ENCODE data around the gene ZNF79. TPM values are rescaled to one million over a fixed set of nuclear protein-coding genes. Genes with fewer than 3 reads are reported as not detected.

The ZNF79 gene
- 10.1 TPM for total RNA-seq

DNA sequence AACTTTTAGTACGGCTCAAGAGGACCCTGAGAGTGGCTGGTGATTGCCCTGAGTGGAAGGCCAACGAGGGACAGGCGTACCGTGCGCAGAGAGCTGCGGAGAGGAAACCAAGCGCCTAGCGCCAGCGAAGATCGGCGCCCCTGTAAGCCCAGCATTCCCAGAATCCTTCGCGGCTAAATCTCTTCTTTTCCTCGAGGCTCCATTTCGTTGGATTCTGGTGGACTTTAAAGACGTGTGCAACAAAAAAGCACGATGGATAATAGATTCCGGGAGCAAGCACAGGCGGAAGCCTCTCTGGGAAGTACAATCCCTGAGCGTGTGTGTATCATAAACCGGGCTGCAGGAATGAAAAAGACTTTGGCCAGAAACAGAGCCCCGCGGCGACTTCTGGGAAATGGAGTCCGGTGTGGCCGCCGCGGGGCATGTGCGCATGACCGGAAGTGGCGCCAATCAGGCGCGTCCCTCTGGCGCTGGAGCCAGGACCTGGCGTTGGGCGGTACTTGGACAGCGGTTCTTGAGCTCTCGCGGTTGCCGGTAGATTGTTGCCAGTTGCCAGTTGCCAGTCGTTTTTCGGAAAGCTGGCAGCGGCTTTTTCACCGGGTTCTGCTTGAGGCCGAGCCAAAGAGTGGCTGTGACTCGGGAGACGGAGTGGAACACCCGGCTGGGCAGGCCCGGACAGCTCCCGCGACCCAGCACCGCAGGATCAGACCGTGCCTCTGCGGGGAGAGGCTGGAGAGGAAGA is at the start of gene ZNF79:
TSS of gene ZNF79 (plus strand) at position 449 of the 742 bp plus-strand sequence. CDS start 406 bp downstream, outside the sequence.
- DNase-seq, result peak; percentile 96

DNA sequence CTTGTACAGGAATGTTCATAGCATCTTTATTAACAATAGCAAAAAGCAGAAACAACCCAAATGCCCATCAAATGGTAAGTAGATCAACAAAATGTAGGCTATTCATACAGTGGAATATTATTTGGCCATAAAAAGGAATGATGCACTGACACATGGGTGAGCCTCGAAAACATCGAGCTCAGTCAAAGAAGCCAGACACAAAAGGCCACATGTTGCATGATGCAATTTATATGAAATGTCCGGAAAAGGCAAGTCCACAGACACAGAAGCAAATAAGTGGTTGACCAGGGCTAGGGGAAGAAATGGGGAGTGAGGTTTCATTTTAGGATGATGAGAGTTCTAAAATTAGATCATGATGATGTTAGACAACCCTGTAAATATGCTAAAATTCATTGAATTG is 43.7 kb upstream of the ZNF79 start:
- DNase-seq, result no peak

DNA sequence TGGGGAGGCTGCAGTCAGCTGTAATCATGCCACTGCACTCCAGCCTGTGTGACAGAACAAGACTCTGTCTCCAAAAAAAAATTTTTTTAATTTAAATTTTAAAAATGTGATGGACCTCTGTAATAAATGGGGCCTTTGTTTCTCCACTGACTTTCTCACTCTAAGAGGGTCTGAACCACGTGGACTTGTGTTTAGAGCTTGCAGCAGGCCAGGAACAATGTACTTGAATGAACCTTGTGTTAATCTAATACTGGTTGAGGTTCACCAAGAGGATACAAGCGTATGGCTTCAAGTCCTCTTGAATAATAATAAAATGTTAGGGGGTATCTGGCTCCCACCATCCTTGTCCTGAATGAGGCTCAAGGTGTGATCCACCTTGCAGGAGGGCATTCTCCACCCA is 41.6 kb upstream of the ZNF79 start:
- no peak for DNase-seq

DNA sequence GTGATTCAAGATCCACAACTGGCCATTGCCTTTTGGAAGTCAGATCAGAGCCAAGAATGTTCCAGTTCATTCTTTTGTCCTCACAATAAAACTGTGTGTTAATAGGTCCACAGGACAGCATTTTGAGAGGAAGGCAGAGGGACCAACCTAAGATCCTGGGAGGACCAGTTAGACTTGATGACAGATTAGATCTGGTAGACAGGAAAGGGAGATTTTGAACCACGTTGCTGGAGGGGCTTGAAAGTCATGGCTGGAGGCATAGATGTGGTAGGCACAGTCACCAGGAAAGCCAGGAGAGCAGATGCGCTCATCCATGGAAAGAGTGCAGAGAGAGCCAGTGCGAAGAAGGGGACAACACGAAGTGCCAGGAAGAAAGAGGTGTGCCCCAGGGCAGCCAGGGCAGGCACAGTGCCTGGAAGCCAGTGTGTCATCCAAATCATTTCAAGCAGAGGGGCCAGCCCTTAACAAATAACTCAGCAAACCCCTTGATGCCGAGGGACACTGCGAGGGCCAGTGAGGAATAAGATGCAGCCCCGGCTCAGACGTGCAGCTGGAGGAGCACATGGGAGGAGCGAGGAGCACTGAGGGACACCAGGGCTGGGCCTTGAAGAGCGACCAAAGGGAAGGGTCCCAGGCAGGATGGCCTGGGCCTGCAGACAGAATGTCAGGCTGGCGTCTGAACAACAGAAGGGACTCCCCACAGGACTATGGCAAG is 40.0 kb upstream of the ZNF79 start:
- no peak for DNase-seq

DNA sequence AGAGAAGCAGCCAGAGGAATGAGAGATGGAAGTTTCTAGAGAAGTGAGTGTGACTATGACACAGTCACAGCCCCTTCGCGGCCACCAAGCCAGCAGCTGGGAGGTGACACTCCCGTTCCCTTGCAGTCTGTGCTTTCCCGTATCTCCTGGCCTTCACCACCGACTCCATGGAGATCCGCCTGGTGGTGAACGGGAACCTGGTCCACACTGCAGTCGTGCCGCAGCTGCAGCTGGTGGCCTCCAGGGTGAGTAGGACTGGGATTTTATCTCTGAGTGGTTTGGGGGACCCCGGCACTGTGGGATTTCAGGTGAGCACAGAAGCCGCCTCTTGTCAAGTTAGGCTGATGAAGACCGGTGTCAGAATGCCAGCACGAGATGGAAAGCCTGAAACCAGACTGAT is 39.3 kb upstream of the ZNF79 start:
- DNase-seq, result no peak

DNA sequence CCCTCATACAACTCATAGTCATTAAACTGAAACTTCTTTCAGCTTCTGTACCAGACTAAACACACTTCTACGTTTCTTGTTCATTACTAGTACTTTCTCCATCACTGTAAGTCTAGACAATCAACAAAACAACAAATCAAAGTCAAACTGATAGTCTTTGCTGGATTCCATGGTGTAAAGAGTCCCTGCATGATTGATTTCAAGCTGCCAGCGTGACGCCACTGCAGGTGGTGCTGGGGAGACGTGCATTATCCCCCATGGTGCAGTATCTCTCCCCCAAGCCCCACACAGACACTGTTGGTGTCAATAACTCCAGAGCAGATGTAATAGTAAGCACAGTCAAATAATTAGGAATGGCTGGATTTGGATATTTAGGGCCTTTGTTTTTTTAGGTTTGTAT is 37.9 kb upstream of the ZNF79 start:
- DNase-seq, result no peak

DNA sequence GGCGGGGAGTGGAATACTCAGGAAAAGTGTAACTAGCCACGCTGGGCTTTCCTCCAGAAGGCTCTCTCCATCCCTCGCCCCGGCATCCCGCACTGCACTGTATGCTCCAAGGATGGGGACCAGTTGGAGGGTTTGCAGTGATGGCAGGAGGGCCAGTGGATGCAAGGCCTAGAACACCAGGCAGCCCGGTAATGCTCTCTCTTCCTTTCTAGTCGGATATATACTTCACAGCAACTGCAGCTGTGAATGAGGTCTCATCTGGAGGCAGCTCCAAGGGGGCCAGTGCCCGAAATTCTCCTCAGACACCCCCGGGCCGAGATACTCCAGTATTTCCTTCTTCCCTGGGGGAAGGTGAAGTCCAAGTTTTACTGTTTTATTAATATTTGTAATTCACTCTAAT is 37.2 kb upstream of the ZNF79 start:
- DNase-seq, result no peak

DNA sequence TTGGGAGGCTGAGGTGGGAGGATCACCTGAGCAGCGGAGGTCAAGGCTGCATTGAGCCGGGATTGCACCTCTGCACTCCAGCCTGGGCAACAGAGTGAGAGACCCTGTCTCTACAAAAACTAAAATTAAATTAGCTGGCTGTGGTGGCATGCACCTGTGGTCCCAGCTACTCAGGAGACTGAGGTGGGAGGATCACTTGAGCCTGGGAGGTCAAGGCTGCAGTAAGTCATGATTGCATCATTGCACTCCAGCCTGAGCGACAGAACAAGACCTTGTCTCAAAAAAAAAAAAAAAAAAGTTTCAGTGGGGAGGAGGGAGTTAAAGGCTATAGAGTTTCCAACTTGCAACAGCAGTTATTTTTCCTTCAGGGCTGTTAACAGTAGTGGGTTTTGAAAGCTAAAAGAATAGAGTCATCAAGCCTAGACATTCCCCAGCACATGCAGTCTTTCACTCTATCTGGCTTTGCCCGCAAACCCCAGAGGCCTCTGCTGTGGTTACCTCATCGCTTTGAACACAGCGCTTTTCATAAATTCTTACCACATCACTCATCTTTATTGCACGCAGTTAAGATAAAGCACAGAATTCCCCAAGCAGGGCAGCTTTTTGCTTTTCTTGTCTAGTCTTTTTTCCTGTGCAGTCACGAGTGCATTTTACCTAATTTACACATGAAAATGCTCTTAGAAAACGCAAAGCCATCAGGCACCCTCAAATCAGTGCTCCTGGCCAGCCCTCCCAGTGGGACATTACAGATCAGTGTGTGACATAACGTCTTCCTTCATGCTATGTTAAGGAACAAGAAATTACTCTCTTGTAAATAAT is 35.9 kb upstream of the ZNF79 start:
- DNase-seq, result peak; percentile 70

DNA sequence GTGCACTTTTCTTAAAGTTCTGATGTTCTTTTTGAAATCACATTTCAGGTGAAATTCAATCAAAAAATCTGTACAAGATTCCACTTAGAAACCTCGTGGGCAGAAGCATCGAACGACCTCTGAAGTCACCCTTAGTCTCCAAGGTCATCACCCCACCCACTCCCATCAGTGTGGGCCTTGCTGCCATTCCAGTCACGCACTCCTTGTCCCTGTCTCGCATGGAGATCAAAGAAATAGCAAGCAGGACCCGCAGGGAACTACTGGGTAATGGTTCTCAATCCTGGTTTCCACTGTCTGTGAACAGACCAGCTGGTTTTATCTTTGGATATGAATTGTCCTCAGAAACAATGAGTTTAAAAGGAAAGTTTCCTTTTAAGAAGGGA is 35.3 kb upstream of the ZNF79 start:
- no peak for DNase-seq

DNA sequence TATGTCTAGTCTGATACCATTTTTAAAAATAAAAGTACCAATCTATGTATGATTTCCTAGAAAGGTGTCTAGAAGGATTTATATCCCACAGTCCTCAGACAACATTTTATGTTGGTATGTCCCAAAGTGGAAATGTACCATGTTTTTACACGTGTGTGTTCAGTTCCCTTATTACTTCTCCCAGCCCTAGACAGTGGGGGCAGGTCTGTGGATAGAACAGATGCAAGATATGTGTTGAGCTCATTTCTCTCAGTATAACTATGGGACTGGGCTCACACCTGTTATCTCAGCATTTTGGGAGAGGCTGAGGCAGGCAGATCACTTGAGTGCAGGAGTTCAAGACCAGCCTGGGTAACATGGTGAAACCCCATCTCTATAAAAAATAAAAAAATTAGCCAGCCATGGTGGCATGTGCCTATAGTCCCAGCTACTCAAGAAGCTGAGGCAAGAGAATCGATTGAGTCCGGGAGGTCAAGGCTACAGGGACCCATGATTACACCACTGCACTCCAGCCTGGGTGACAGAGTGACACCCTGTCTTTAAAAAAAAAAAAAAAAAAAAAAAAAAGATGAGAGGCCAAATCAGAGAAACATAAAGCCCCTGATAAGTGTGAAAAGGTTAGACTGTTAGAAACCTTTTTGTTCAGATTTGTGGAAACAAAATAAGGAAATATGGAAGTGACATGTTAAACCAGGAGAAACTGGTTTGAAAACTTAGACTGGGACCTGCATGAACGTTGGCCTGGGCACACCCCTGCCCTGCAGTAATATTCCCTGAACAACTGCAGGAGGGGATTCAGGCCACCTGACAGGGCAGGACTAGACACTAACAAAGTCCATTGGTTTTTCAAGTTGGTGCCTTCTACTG is 34.6 kb upstream of the ZNF79 start:
- DNase-seq, result no peak

DNA sequence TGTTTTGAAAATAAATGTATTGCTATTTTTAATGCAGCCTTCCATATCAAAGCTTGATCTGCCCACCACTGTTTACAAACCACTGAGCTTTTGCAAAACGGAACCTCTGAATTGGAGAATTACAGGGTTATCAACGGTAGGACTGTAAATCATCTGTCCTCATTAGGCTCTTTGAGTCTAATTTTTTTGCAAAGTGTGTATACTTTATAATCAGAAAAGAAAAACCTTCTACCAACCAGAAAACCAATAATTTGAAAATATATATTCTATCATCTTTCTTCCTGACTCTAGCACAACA is 34.0 kb upstream of the ZNF79 start:
- DNase-seq, result no peak

DNA sequence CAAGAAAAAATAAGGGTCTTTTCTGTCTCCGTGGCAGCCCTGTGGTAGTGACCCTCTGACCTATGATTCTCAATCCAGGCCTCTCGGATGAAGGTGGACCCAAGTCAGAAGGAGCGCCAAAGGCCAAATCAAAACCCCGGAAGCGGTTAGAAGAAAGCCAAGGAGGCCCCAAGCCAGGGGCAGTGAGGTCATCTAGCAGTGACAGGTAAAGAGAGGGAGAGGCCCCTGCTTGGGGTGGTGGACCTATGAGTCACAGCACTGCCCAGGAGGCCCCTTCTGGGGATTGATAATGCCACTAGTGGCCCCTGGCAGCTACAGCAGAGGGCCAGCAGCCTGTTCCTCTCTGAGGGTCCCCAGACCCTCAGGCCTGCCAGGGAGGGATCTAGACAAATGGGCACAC is 33.6 kb upstream of the ZNF79 start:
- no peak for DNase-seq

DNA sequence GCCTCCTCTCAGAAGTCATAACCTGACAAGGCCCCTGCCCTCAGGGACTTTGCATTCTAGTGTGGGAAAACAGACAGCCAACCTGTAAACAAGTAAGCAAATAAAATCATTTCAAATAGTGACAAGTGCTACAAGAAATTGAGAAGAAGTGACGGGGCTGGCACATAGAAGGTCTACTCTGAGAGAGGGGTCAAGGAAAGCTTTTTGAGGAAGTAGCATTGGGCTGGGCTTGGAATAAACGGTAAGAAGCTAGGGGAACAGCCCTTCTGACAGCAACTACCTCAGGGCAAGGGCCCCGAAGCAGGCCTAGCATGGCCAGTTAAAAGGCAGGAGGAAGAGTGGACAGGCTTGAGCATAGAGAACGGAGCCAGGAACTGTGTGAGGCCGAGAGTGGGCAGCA is 32.0 kb upstream of the ZNF79 start:
- DNase-seq, result no peak

DNA sequence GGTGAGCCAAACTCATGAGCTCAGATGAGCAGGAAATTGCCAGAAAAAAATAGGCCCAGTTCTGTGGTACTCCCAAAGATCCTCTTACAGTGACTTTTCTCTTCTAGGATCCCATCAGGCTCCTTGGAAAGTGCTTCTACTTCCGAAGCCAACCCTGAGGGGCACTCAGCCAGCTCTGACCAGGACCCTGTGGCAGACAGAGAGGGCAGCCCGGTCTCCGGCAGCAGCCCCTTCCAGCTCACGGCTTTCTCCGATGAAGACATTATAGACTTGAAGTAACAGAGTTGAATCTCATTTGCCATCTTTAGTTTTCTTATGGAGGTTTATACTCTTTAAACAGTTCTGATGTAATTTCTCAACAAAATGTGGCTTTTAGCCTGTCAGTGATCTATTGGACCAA is 31.2 kb upstream of the ZNF79 start:
- DNase-seq, result no peak

DNA sequence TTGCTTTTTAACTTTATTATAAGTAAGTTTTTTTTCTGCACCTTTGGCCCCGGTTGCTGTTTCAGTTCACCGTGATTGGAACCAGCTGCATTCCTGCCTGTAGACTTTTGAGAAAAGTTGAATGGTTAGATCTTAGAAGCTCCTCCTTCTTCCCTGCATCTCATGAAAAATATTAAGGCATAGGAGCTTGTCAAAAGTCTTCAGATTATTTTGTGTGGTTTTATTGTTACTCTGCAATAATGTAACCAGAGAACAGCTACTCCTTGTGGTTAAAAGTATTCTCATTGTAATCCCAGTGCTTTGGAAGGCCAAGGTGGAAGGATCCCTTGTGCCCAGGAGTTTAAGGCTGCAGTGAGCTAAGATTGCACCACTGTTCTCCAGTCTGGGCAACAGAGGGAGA is 30.5 kb upstream of the ZNF79 start:
- DNase-seq, result no peak

DNA sequence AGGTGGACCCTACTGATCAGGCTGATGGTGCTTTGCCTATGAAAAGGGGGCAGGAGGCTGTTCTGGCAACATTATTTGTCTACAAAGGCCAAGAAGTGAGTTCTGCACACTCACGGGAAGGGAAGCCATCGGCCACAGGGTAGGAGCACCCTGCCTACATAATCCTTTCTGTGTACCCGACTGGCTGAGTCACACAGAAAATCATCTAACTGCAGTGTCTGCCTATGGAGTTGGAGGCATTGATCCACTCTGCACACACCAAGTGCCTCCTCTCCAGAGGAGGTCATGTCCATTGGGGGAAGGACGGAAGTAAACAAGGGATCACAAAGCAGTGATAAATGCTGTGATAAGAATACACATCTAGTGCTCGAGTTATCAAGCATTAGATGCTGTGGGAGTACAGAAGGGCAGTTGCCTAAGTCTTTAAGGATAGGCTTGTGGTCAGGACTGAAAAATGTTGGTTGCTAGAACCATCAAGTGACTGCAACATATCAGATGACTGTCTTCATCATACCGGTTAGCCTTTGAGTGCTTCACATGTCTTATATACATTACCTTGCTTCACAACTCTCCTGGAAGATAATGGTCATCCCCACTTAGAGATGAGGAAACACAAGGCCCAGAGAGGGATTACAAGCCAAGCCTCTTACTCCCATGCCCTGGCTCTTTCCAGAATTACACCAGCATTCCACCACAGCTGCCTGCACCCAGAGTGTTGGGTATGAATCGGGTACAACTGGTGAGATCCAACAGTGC is 28.5 kb upstream of the ZNF79 start:
- DNase-seq, result no peak

DNA sequence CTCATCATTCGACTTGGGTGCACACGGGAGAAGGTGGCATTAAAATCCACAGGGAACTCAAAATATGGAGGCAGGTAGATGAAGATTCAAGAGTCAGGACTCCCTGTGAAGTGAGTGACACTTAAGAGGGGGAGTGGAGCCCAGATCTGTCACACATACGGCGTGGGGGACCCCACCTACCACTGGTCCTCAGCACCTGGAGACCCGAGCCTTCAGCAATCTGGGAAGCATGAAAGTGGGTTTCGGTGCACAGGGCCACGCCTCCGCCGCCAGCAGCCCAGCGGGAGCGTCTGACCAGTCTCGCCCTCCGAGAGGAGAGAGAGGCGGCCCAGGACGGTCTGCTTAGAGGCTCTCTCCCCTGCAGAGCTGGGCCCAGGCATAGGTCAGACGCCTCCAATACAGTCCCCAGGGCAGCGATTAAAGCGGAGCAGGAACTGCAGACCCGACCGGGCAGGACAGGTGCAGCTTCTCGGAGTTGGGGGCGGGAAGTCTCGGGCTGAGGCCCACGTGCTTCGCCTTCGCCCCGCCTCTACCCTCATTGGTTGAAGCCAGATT is 27.9 kb upstream of the ZNF79 start:
- DNase-seq, result no peak

DNA sequence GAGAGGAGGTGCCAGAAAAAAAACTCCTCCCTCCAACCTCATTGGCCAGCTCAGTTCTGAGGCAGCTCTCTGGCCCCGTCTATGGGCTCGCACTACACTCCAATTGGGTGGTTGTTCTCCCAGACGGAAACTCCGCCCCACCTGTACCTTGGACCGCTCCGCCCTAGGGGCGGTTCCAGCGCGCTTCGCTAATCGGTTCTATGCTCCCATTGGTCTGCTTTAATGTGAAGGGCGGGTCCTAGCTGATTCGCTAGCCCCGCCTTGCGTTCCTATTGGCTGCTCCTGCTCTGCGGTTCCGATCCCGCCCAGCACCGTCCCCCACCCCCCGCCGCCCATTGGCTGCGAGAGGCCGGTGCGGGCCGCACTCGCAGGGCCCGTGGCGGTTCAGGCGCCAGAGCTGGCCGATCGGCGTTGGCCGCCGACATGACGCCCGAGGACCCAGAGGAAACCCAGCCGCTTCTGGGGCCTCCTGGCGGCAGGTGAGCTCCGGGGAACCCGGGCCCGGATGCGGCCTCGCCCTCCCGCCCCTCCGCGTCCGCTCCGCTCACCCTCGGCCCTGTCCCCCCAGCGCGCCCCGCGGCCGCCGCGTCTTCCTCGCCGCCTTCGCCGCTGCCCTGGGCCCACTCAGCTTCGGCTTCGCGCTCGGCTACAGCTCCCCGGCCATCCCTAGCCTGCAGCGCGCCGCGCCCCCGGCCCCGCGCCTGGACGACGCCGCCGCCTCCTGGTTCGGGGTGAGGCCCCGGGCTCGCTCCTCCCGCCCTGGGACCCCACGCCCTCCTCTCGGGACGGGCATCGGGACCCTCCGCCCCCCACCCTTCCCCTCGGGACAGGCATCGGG is 27.2 kb upstream of the ZNF79 start, which contains the start of gene SLC2A8:
TSS of gene SLC2A8 (plus strand) at position 362 of the 838 bp plus-strand sequence. CDS start at position 424, 62 bp downstream.
- peak; percentile 100 for DNase-seq

DNA sequence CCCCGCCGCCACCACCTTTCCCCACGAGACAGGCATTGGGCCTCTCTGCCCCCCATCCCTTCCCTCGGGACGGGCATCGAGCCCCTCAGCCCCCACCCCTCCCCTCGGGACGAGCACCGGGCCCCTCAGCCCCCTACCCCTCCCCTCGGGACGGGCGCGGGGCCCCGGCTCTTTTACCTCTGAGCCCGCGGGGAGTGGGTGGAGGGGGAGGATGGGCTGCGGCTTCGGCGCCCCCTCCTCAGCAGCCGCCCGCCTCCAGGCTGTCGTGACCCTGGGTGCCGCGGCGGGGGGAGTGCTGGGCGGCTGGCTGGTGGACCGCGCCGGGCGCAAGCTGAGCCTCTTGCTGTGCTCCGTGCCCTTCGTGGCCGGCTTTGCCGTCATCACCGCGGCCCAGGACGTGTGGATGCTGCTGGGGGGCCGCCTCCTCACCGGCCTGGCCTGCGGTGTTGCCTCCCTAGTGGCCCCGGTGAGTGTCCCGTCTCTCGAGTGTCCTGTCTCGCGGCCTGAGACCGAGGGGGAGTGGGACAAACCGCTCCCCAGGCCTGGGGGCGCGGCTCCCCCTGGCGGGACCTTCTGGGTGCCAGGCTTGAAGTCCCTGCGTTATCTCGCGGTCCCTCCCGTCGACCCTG is 26.4 kb upstream of the ZNF79 start:
- peak; percentile 67 for DNase-seq

DNA sequence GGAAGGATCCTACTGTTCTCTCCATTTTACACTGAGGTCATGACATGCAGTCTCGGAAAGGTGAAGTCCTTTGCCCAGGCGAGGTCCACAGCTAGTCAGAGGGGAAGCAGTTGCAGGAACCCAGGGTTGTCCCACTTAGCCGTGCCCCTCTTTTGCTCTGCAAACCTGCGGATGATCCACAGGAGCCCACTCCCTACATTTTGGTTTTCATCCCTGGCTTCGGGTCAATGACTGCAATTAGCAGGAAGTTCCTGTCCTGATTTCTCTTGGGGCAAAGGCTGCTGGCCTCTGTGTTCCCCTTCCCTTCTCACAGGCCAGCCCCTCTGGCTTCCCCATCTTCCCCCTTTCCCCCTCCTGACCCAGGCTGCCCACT is 25.9 kb upstream of the ZNF79 start:
- no peak for DNase-seq
